Hematopoietic multipotent progenitor cell treated with erythropoietin and hydrocortisone succinate and interleukin-3 and kit ligand, for 4 days (in vitro differentiated cells): ENCODE data around the gene ILRUN.
A peak's percentile ranks its signal among the peaks of the same experiment; 100 is the strongest.
"Not testable (repeated sequence)": the region's sequence is repeated elsewhere in the genome, so short reads cannot be mapped to it uniquely, and the experiment has no call there.

Source experiments
- DNase-seq: peaks from one replicate; pipeline ENCODE4 v3.0.0-alpha.2; 2015

Gene ILRUN

DNA sequence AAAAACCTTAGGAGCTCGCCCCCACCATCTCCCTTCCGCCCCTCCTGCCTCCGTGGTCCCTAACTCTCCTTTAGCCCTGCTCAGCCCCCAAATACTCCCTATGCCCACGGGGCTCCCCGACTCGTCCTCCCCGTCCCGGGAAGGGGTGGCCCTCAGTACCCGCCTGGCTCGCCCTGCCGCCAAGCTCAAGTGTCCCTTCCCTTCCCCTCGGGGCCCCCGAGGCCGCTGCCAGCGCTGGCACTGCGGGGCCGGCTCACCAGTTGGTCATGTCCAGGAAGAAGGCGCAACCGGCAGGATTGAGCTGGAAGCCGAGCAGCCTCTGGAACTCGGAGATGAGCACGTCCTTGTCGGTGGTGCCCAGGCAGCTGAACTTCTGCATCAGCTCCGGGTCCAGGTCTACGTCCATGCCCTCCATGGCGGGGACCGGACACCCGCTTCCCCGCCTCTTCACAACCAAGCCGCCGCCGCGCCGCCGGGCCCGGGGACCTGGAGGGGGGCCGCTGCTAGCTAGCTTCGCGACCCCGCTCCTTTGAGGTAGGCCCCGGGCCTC is 303 bp downstream of the ILRUN start:
- no peak for DNase-seq

DNA sequence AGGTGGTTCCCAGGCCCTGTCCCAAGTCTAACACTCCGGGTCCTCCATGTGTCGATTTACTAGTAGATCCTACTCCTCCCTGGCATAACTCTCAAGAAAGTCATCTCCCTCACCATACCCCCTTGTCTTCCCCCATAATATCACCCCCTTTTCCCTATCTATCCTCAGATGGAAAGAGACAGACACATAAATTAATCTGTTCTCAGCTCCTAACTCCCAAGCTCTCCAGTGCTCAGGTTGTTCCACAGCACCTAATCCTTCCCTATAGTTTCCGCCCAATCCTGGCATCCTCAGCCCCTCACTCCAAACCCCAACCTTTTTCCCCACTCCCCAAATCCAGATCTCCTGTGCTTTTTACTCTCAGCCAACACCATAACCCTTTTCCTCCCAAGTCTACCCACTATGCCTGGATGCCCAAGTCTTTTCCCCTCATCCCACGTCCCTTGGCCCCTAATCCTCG is 808 bp downstream of the ILRUN start:
- no peak for DNase-seq

DNA sequence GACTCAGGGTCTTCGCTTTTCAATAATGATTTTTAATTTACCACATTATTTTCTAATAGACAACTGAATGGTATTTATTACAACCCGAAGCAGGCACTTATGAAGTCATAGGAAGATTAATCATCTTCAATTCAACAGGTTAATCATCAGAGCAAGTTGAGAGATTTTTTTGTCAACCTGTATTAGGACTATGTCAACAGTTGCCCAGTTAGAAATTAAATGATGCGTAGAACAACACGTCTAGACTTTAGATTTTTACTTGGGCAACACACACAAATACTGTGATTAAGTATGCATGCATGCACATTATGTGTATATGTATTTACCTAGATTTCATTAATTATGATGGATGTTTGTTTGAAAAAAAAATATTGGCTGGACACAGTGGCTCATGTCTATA is 4.3 kb downstream of the ILRUN start:
- no peak for DNase-seq

DNA sequence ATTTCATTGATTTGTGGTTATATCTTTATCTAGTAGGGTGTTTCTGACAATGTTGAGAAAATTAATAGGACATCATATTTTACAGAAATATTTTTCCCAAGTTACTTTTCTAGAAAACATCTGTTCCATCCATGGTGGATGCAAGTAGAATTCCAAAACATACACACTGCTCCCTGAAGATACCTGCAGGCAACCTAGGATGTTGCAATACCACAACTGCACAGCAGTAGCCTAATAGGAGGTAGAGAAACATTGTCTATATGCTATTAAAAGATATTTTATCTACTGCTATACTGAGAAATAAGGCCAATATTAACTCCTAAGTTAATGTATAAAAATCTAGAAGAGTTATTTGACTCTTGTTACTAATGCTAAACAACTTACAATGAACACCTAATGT is 6.8 kb downstream of the ILRUN start:
- no peak for DNase-seq

DNA sequence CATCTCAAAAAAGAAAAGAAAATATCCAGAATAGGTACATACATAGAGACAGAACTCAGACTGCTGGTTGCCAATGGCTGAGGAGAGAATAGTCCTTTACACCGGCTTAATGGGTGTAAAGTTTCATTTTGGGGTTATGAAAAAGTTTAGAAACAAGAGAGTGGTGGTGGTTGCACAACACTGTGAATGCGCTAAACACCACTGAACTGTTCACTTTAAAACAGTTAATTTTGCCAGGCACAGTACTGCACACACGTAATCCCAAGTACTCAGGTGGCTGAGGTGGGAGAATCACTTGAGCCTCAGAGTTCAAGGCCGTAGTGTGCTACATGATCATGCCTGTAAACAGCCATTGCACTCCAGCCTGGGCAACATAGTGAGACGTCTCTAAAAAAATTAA is 7.6 kb downstream of the ILRUN start:
- DNase-seq, result no peak

DNA sequence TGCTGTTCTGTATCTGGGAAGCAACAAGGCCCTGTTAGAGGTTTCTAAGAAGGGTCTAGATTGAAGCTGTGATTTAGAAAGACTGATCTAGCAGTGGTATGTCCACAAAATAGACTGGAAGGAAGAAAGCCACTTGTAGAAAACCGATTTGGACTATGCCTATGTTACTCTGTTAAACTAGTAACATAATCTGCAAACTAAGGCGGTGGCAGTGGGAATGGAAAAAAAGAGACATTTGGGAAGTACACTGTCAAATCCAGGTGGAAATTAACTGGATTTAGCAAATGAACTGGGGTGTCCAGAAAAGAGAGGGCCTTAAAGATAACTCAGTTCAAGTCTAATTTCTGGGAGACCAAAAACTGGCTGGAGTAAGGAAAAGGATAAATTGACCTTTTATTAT is 11.6 kb downstream of the ILRUN start:
- no peak for DNase-seq

DNA sequence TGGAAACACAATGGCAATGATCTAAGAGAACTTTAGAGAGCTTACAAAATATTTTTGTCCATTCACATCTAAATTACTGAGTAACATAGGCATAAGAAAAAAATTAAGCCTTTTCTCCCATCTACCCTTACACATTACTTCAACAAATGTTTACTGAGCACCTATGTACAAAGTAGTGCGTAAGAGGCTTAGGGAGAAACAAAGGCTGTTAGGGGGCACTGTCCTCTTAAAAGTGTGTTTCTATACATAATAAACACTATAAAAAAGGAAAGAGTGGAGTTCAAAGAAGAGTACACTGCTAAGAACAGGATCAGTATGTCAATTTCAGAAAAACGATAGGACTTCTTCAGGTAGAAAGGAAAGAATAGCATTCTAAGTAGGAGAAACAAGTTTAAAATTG is 12.2 kb downstream of the ILRUN start:
- DNase-seq, result no peak

DNA sequence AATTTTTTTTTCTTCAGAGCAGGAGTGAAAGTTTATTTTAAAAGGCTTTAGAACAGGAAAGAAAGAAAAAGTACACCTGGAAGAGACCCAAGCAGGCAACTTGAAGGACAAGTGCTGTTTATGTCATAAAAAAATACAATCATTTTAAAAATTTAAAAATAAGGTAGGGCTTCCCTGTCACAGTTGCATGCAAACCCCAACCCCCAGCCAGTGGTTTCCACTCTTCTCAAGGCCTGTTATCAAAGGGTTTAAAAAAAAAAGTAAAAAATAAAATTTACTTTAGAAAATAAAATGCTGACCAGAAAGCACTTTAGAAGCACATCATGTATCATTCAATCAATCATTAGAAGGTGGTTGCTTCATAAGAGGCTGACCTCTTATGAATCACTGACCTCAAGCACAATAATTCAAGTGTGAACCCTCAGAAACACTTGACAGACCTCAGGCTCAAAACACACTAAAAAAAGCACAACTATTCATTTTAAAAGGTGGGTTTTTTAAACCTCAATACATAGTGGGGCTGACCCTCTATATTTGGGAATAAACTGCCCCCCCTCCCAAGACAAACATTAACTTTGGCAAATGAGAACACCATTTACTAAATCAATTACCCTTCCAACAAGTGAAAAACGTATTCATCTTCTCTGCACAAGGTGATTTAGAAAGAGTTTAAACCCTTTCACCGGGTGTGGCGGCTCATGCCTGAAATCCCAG is 15.6 kb downstream of the ILRUN start:
- DNase-seq, result peak; percentile 33

DNA sequence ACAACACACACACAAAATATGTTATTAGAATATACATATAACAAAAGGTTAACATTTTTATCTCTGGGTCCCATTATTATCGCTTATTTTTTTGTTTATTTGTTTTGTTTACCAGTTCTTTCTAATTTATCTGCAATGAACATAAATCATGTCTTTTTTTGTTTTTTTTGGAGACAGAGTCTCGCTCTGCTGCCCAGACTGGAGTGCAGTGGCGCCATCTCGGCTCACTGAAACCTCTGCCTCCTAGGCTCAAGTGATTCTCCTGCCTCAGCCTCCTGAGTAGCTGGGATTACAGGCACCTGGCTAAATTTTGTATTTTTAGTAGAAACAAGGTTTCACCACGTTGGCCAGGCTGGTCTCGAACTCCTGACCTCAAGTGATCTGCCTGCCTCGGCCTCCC is 16.3 kb downstream of the ILRUN start:
- not testable (repeated sequence) for DNase-seq

DNA sequence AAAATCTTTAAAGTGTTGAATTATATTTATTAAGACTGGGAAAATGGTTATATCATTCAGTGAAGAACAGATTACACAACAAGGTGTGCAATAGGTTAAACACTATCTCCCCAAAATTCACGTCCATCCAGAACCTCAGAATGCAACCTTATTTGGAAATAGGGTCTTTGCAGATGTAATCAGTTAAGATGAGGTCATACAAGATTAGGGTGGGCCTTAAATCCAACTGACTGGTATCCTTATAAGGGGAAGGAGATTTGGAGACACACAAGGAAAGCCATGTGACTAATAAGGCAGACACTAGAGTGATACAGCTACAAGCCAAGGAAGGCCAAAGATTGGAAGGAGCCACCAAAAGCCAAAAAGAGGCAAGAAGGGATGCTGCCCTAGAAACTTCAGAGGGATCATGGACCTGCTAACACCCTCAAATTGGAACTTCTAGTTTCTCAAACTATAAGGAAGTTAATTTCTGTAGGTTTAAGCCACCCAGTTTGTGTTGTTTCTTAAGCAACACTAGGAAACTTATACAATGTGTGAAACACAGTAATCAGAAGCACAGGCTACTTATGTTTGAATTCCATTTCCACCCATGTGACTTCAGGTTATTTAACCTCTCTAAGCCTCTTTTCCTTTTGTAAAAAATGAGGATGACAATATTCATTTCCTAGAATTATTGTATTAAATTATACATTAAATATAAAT is 16.9 kb downstream of the ILRUN start:
- DNase-seq, result peak; percentile 53

DNA sequence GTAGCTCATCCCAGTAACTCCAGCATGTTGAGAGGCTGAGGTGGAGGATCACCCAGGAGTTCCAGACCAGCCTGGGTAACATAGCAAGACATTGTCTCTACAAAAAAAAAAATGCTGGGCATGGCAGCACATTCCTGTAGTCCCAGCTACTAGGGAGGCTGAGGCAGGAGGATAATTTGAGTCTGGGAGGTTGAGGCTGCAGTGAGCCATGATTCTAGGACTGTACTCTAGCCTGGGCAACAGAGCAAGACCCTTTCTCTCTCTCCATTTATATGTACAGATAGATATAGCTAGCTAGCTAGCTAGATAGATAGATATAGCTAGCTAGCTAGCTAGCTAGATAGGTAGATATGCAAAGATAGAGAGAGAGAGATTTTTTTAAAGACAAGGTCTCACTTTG is 20.4 kb downstream of the ILRUN start:
- DNase-seq, result no peak

DNA sequence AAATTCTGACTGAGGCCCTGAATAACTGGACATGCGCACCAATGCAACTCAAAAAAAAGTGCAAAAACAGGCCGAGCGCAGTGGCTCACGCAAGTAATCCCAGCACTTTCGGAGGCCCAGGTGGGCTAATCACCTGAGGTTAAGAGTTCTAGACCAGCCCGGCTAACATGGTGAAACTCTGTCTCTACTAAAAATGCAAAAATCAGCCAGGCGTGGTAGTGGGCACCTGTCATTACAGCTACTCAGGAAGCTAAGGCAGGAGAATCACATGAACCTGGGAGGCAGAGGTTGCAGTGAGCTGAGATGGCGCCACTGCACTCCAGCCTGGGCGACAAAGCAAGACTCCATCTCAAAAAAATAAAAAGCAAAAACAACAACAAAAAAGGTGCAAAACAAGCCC is 21.6 kb downstream of the ILRUN start:
- not testable (repeated sequence) for DNase-seq

DNA sequence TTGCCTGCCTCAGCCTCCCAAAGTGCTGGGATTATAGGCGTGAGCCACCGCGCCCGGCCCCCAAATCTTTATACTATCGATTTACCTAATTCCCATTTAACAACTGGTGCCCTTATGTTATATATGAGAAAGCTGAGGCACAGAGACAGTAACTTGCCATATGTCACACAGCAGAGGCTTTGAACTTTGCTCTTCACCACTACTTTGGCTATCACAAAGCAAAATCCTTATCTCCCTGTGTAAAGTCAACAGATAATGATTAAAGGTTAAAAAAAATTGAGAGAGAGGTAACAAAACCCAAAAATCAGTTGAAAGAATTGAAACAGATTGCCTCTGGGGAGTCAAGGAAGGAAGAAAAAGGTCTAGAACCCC is 22.3 kb downstream of the ILRUN start:
- no peak for DNase-seq

DNA sequence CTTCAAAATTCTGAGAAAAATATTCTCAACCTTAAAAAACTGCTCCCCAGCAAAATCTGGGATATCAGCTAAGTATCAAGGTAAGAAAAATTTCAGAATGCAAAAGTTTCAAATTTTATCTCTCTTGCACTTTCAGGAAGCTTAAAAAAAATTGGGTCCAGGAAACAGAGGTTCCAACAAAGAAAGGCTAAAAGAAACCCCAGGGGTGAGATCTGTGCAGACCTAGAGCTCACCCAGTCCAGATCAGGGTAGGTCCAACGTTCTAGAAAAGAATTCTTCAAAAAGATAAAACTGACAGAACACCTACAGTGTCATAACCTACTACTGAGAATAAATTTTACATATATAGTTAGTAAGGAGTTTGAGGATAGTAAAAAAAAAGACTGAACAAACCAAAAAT is 23.5 kb downstream of the ILRUN start:
- peak; percentile 42 for DNase-seq

DNA sequence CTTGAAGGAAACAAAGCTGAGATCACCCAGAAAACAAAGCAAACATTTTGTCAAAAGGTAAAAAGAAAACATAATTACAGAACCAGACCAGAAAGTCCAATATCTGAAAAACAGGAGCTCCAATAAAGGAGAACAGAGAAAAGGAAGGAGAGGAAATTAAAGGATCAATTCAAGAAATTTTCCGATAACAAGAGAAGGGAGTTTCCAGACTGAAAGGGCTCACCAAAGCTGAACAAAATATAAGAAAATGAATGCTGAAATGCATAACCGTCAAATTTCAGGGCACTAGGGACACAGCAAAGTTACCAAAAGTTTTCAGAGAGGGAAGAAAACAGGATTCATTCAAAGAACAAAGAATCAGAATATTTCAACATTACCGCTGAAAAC is 23.9 kb downstream of the ILRUN start:
- no peak for DNase-seq

DNA sequence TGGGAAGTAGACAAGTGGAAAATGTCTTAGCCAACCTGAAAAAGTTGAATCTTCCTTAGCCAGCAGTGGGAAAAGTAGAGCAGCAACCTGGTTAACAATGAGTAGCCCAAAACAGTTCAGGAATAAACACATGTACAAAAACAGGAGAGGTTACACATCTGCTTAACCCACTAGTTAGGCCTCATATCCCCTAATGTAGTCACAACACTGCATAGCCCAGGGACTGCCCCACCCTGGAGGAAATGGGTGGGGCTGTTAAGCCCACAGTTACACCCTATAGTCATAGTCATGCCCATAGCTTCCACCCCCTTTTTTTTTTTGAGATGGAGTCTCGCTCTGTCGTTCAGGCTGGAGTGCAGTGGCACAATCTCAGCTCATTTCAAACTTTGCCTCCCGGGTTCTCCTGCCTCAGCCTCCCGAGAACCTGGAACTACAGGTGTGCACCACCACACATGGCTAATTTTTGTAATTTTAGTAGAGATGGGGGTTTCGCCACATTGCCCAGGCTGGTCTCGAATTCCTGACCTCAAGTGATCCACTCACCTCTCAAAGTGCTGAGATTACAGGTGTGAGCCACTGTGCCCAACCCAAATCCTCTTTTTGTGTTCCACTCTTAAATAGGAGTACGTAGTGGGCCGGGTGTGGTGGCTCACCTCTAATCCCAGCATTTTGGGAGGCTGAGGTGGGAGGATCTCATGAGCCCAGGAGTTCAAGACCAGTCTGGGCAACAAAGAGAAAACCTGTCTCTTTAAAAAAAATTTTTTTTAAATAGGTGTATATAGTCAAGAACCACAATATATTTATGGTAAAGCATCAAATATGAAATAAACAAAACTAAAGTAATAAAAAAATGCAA is 24.5 kb downstream of the ILRUN start:
- peak; percentile 93 for DNase-seq

DNA sequence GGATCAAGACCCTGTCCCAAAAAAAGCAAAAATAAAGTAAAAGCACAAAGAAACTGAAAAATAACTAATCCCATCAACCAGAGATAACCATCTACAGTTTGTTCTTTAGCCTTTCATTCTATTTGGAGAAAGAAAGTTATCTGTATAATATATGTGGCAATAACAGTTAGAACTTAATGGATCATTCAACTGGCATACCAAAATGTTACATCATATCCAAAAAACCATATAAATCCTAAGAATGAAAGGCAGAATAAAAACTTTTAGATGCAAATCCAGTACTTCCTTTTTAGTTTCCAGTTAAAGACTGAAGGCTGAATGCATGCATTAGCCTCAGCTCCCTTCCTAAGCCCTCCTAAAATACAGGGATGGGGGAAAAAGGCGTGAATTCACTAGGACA is 25.2 kb downstream of the ILRUN start:
- no peak for DNase-seq

DNA sequence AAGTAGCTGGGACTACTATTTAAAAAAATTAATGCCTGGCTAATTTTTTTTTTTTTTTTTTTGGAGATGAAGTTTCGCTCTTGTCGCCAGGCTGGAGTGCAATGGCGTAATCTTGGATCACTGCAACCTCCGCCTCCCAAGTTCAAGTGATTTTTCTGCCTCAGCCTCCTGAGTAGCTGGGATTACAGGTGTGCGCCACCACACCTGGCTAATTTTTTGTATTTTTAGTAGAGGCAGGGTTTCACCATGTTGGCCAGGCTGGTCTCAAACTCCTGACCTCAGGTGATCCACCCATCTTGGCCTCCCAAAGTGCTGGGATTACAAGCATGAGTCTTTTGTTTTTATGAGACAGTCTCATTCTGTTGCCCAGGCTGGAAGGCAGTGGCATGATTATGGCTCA is 27.8 kb downstream of the ILRUN start:
- not testable (repeated sequence) for DNase-seq

DNA sequence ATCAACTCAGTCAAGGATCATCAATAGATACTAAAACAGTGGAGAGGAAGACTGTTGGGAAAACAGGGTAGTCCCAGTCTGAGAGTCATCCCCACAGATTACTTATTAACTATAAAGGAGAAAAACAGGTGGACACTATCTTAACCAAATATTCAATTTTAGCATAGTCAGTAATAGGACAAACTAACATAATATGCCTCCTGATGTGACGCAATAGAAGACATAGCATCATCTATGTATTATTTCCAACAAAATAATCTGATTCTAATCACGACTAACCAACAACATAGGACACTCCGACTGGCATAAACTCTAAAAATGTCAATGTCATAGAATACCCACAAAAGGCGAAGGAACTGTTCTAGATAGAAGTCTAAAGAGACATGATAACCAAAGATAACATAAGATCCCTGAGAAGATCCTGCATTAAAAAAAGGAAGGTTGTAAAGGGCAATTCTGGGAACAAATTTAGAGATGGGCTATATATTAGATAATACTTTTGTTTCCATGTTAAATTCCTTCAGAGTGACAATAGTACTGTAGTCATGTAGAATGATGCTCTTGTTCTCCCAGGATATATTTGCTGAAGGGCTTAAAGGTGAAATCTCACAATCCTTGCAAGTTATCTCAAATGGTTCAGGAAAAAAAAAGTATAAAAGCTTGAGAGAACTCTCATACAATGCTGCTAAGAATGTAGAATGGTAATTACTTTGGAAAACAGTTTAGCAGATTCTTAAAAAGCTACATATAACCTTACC is 28.9 kb downstream of the ILRUN start:
- DNase-seq, result no peak

DNA sequence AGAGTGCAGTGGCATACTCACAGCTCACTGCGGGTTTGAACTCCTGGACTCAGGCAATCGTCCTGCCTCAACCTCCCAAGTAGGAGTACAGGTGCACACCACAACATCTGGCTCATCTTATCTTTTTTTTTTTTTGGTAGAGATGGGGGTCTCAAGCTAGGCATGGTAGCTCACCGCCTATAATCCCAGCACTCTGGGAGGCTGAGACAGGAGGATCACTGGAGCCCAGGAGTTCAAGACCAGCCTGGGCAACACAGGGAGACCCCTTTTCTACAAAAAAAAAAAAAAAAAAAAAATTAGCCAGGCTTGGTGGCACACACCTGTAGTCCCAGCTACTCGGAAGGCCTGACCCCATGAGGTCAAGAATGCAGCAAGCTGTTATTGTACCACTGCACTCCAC is 31.5 kb downstream of the ILRUN start:
- no peak for DNase-seq

DNA sequence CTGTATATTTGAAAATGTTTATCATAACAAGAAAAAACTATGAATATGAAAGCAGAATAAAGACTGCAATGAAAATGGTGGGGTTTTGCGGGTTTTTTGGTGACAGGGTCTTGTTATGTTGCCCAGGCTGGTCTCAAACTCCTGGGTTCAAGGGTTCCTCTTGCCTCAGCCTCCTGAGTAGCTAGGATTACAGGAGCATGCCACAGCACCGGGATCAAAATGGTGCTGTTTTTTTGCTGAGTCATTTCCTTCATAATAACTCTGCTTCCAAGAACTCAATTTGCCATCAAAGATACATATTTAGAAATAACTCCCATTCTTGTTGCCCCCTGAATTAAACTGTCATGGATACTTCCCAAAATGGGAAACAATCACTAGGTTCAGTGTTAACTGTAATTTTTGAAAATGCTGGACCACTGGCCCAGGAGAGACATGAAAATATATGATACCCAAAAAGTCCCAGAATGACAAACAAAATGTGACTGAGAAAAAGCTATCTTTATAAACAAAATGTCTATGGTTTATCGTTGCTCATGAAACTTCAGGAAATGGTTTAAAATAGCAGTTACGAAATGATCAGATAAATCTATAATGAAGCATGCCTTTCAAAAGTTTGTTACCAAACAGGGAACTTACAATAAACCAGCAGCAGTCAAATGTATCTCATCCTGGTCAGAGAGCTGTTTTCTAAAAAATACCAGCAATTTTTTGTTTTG is 32.2 kb downstream of the ILRUN start:
- DNase-seq, result peak; percentile 87

DNA sequence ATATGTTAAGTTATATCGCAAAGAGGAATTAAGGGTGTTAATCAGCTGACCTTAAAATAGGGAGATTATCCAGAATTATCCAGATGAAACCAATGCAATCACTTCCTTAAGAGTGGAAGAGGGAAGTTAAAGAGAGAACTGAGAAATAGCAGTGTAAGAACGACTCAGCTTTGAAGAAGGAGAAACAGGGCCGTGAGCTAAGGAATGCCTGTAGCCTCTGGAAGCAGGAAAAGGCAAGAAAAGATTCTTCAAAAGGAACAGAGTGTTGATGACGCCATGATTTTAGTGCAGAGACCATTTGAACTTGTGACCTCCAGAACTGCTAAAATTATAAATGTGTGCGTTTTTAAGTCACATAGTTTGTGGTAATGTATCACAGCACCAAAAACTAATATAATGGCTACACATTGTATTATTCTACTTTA is 32.7 kb downstream of the ILRUN start:
- no peak for DNase-seq
